HCT116 (cell line): ENCODE measurements around the gene C12orf75. TPM values are rescaled to one million over a fixed set of nuclear protein-coding genes. Genes with fewer than 3 reads are reported as not detected.

ENCODE experiments used
- ATAC-seq: fragments of 200-7000 bp; cut with Tn5 transposase; 2 replicates; pipeline ENCODE4 v1.9.1; 2020; ENCODE audit warnings: mild to moderate bottlenecking, moderate library complexity
- BruUV-seq: library from RNA; stranded (reverse); fragments of 400-500 nt; replicated peaks from 2 replicates; lab custom pipeline; 2021; lab: Mats Ljungman, UMichigan
- CTCF ChIA-PET: fragments of 300-600 bp; sonication (Branson Sonifier 250); formaldehyde crosslinking; loops from one replicate; lab custom pipeline; 2021; ENCODE audit warnings: antibody characterized with exemption; lab: Charles Lee
- POLR2A ChIA-PET: fragments of 300-600, 350-600 bp; sonication (Branson Sonifier 250); formaldehyde crosslinking; loops from one replicate; lab custom pipeline; 2021; ENCODE audit warnings: antibody characterized with exemption; lab: Charles Lee
- RAD21 ChIA-PET, 2 experiments: fragments of 300-600 bp; sonication (Branson Sonifier 250); formaldehyde crosslinking; loops; one replicate each; lab custom pipeline; 2023; ENCODE audit warnings: low total read pairs in 2 of 2; ENCODE audit not compliant: uncharacterized antibody in 2 of 2, unreplicated experiment in 2 of 2, low non-redundant PET in 1 of 2; lab: Charles Lee
- DNase-seq: peaks from one replicate; pipeline ENCODE4 v3.0.0-alpha.2; 2010; ENCODE audit warnings: low read depth, low spot score
- H2AFZ ChIP-seq: fragments of 200-600 bp; shearing (Covaris generic), sonication (generic); 2 replicates; pipeline ENCODE4 v1.6.1; 2017; ENCODE audit warnings: low read depth, mixed run types, mixed read lengths, antibody characterized with exemption, low read length; ENCODE audit not compliant: poor library complexity, severe bottlenecking
- H3K27ac ChIP-seq: 2 replicates; pipeline ENCODE4 v1.5.1; 2012; ENCODE audit warnings: low read depth, low read length
- H3K27me3 ChIP-seq: fragments of 200-600 bp; sonication (generic); 2 replicates; pipeline ENCODE4 v1.6.1; 2016; ENCODE audit warnings: mixed run types, low read length, mixed read lengths; ENCODE audit not compliant: insufficient read depth
- H3K36me3 ChIP-seq, 2 experiments: fragments of 200-500 bp in 1 of 2; fragments of 200-600 bp in 1 of 2; sonication (Bioruptor generic) in 1 of 2; sonication (generic) in 1 of 2; 2 replicates each; pipeline versions ENCODE4 v1.5.1 to v1.6.1; 2014 to 2016; ENCODE audit warnings: low read length in 2 of 2, inconsistent platforms in 1 of 2, mixed read lengths in 1 of 2, mixed run types in 1 of 2; ENCODE audit not compliant: insufficient read depth in 2 of 2, control insufficient read depth in 1 of 2
- H3K4me1 ChIP-seq, 2 experiments: fragments of 200-600 bp in 1 of 2; sonication (generic) in 1 of 2; 2 replicates each; pipeline versions ENCODE4 v1.5.1 to v1.6.1; 2012 to 2017; ENCODE audit warnings: low read length in 2 of 2, inconsistent platforms in 1 of 2, mild to moderate bottlenecking in 1 of 2, mixed read lengths in 1 of 2, mixed run types in 1 of 2, moderate library complexity in 1 of 2; ENCODE audit not compliant: insufficient read depth in 2 of 2, control insufficient read depth in 1 of 2
- H3K4me2 ChIP-seq: fragments of 200-600 bp; sonication (generic); 2 replicates; pipeline ENCODE4 v1.6.1; 2017; ENCODE audit warnings: mixed run types, low read length, mixed read lengths
- H3K4me3 ChIP-seq, 2 experiments: fragments of 200-600 bp in 1 of 2; sonication (generic) in 1 of 2; replicated peaks in 1 of 2; 2 replicates each; pipeline ENCODE4 v1.5.1; 2011 to 2016; ENCODE audit warnings: low read length in 2 of 2, control low read depth in 1 of 2, low read depth in 1 of 2, mild to moderate bottlenecking in 1 of 2, mixed read lengths in 1 of 2, mixed run types in 1 of 2
- H3K79me2 ChIP-seq: fragments of 200-600 bp; sonication (generic); 2 replicates; pipeline ENCODE4 v1.6.1; 2017; ENCODE audit warnings: mild to moderate bottlenecking, mixed run types, low read length, moderate library complexity, mixed read lengths; ENCODE audit not compliant: insufficient read depth
- H3K9ac ChIP-seq: fragments of 200-600 bp; sonication (generic); 2 replicates; pipeline ENCODE4 v1.6.1; 2016; ENCODE audit warnings: low read length, mixed read lengths
- H3K9me2 ChIP-seq: fragments of 200-600 bp; sonication (generic), shearing (Covaris generic); 2 replicates; pipeline ENCODE4 v1.6.1; 2017; ENCODE audit warnings: mixed run types, mild to moderate bottlenecking, moderate library complexity; ENCODE audit not compliant: insufficient read depth
- H3K9me3 ChIP-seq, 2 experiments: fragments of 200-500 bp in 1 of 2; fragments of 200-600 bp in 1 of 2; sonication (Bioruptor generic) in 1 of 2; sonication (generic) in 1 of 2; 2 replicates each; pipeline ENCODE4 v1.6.1; 2014 to 2017; ENCODE audit warnings: low read length in 2 of 2, mixed read lengths in 2 of 2, inconsistent platforms in 1 of 2, low read depth in 1 of 2, mild to moderate bottlenecking in 1 of 2, mixed run types in 1 of 2, moderate library complexity in 1 of 2; ENCODE audit not compliant: control insufficient read depth in 1 of 2, insufficient read depth in 1 of 2
- H4K20me1 ChIP-seq: fragments of 200-600 bp; sonication (generic), shearing (Covaris generic); 2 replicates; pipeline ENCODE4 v1.6.1; 2017; ENCODE audit warnings: mixed run types, mild to moderate bottlenecking, moderate library complexity; ENCODE audit not compliant: insufficient read depth
- CBX3 ChIP-seq: IDR thresholded peaks from 2 replicates; pipeline ENCODE4 v1.6.1; 2012; ENCODE audit warnings: low read depth
- CEBPB ChIP-seq: IDR thresholded peaks from 2 replicates; pipeline ENCODE4 v1.6.1; 2012; ENCODE audit warnings: low read depth
- EGR1 ChIP-seq: IDR thresholded peaks from 2 replicates; pipeline ENCODE4 v1.6.1; 2012; ENCODE audit warnings: low read depth
- EZH2 ChIP-seq: fragments of 200-600 bp; sonication (generic); IDR thresholded peaks from 2 replicates; pipeline ENCODE4 v1.6.1; 2017; ENCODE audit warnings: antibody characterized with exemption, mixed run types
- EZH2phosphoT487 ChIP-seq: fragments of 200-600 bp; IDR thresholded peaks from 2 replicates; pipeline ENCODE4 v1.6.1; 2018; ENCODE audit warnings: antibody characterized with exemption, borderline replicate concordance
- FOSL1 ChIP-seq: IDR thresholded peaks from 2 replicates; pipeline ENCODE4 v1.6.1; 2012; ENCODE audit warnings: low read depth
- POLR2AphosphoS5 ChIP-seq: IDR thresholded peaks from 2 replicates; pipeline ENCODE4 v1.6.1; 2011; ENCODE audit warnings: mild to moderate bottlenecking, low read depth, low read length, moderate library complexity
- RAD21 ChIP-seq: IDR thresholded peaks from 2 replicates; pipeline ENCODE4 v1.6.1; 2012; ENCODE audit warnings: low read depth, mild to moderate bottlenecking
- SIN3A ChIP-seq: IDR thresholded peaks from 2 replicates; pipeline ENCODE4 v1.6.1; 2012; ENCODE audit warnings: low read depth
- SP1 ChIP-seq: IDR thresholded peaks from 2 replicates; pipeline ENCODE4 v1.6.1; 2012; ENCODE audit warnings: low read depth
- SRF ChIP-seq: IDR thresholded peaks from 2 replicates; pipeline ENCODE4 v1.6.1; 2012; ENCODE audit warnings: low read depth
- TCF7L2 ChIP-seq: IDR thresholded peaks from 2 replicates; pipeline ENCODE4 v1.7.0; 2011; ENCODE audit warnings: borderline replicate concordance, inconsistent platforms; ENCODE audit not compliant: insufficient read depth, insufficient read length; ENCODE audit errors: extremely low read depth
- ZFX ChIP-seq: fragments of 450-650 bp; IDR thresholded peaks from 2 replicates; pipeline ENCODE4 v1.6.1; 2017
- ZNF274 ChIP-seq: fragments of 200-500 bp; sonication (Bioruptor generic); IDR thresholded peaks from 2 replicates; pipeline ENCODE4 v1.6.1; 2014; ENCODE audit warnings: mild to moderate bottlenecking, low read depth, low read length, inconsistent platforms
- intact Hi-C: fragments of 100-400 bp; cut with micrococcal nuclease; formaldehyde crosslinking; loops from 2 replicates; pipeline ENCODE4 v1.10.0; 2022
- total RNA-seq: library from RNA; stranded (reverse); gene quantifications from one replicate; pipeline ENCODE4 v1.2.1, GENCODE V29; 2021; ENCODE audit not compliant: unreplicated experiment
- TF ChIP-seq, protein P1 (sequence below): IDR thresholded peaks from 2 replicates; pipeline ENCODE4 v1.6.1; 2012
- TF ChIP-seq, protein P2 (sequence below), 3 experiments: fragments of 200-600 bp in 1 of 3; sonication (generic) in 1 of 3; IDR thresholded peaks in 2 of 3; conservative IDR thresholded peaks in 1 of 3; 2 replicates each; pipeline ENCODE4 v1.5.1; 2012 to 2017; ENCODE audit warnings: low read depth in 2 of 3, low read length in 2 of 3, antibody characterized with exemption in 1 of 3, borderline replicate concordance in 1 of 3, control low read depth in 1 of 3, mild to moderate bottlenecking in 1 of 3, mixed read lengths in 1 of 3, mixed run types in 1 of 3, moderate library complexity in 1 of 3; ENCODE audit not compliant: insufficient read depth in 1 of 3

The C12orf75 gene
- total RNA-seq, 1 experiment from 2014 or later, result 81.0 TPM

DNA sequence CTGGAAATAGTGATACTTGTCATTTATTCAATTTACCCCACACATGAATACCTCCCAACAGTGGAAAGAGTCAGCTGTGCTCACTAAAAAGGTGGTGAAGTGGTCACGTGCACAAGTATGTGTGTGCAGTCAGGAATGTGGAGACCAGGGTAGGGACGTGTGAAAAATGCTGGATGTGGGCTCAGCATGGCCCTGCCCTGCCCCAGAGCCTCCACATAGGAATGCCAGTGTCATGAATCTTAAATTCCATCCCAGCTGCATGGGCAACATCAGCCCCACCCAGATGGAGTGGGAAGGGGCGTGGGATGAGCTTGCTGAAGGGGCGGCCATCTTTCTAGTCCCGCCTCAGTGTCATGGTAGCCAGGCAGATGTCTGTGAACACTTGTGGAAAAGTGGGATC is 87.7 kb downstream of the C12orf75 start:
- Histone ChIP-seq H3K9ac (no peak overlapping the region), H3K4me2 (peak overlapping the region; percentile 25), H3K9me2 (no peaks in the 10 kb centered on the region), H3K27me3 (no peaks in the 10 kb centered on the region), H4K20me1 (no peaks in the 10 kb centered on the region), H3K4me3 (no peak overlapping the region), H3K79me2 (no peaks in the 10 kb centered on the region), H3K36me3 (no peaks in the 10 kb centered on the region), H3K27ac (no peak overlapping the region), H3K9me3 (no peaks in the 10 kb centered on the region), H2AFZ (no peak overlapping the region), H3K4me1 (peaks cover 0 to 13% of the 10 kb centered on the region in 2 experiments; a peak in 1 of 4 replicates)
- intact Hi-C loops, result no loop called here
- ChIA-PET CTCF (interaction anchor here (1.0 to 2.4 kb wide), 2 partner anchors 731 to 805 kb away, joined by 3 to 6 read pairs; no protein-coding TSS in a partner anchor), POLR2A (no interaction called here), RAD21 (no interaction called here)
- ATAC-seq, result peak; percentile 84
- no peak for DNase-seq
- BruUV-seq, result no TSS peak
- no peak for TF ChIP-seq SIN3A
- TF ChIP-seq, protein P1, sequence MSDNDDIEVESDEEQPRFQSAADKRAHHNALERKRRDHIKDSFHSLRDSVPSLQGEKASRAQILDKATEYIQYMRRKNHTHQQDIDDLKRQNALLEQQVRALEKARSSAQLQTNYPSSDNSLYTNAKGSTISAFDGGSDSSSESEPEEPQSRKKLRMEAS, result no peak
- TF ChIP-seq EZH2phosphoT487, result no peak
- TF ChIP-seq FOSL1, result no peak
- TF ChIP-seq EZH2, result no peak
- TF ChIP-seq SRF, result no peak
- TF ChIP-seq ZFX, result no peak
- no peak for TF ChIP-seq RAD21
- TF ChIP-seq CBX3, result no peak
- TF ChIP-seq CEBPB, result no peak
- no peak for TF ChIP-seq EGR1
- no peak for TF ChIP-seq TCF7L2
- TF ChIP-seq, protein P2, sequence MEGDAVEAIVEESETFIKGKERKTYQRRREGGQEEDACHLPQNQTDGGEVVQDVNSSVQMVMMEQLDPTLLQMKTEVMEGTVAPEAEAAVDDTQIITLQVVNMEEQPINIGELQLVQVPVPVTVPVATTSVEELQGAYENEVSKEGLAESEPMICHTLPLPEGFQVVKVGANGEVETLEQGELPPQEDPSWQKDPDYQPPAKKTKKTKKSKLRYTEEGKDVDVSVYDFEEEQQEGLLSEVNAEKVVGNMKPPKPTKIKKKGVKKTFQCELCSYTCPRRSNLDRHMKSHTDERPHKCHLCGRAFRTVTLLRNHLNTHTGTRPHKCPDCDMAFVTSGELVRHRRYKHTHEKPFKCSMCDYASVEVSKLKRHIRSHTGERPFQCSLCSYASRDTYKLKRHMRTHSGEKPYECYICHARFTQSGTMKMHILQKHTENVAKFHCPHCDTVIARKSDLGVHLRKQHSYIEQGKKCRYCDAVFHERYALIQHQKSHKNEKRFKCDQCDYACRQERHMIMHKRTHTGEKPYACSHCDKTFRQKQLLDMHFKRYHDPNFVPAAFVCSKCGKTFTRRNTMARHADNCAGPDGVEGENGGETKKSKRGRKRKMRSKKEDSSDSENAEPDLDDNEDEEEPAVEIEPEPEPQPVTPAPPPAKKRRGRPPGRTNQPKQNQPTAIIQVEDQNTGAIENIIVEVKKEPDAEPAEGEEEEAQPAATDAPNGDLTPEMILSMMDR (IDR thresholded peaks at IDR 0.05 in 2 of 3, conservative IDR thresholded peaks at IDR 0.05 in 1 of 3; ENCODE audit: borderline replicate concordance in 1 of 3, insufficient read depth in 1 of 3, low read depth in 2 of 3, low read length in 2 of 3), result no peak
- no peak for TF ChIP-seq POLR2AphosphoS5
- TF ChIP-seq ZNF274, result no peak
- TF ChIP-seq SP1, result no peak
